WTC11 (cell line): ENCODE data around the gene CENPF. TPM values are rescaled to one million over a fixed set of nuclear protein-coding genes. Genes with fewer than 3 reads are reported as not detected.

Source experiments
- ATAC-seq: fragments of 200-7000 bp; cut with Tn5 transposase; 2 replicates; pipeline ENCODE4 v1.10.0; 2021; ENCODE audit warnings: mild to moderate bottlenecking, moderate library complexity
- CTCF ChIA-PET: fragments of 300-600 bp; sonication (Branson Sonifier 250); formaldehyde crosslinking; loops from one replicate; lab custom pipeline; 2021; ENCODE audit warnings: antibody characterized with exemption; lab: Charles Lee
- POLR2A ChIA-PET: fragments of 350-600 bp; sonication (Branson Sonifier 250); formaldehyde crosslinking; loops from one replicate; lab custom pipeline; 2021; ENCODE audit warnings: antibody characterized with exemption; lab: Charles Lee
- DNase-seq: peaks from one replicate; pipeline ENCODE4 v3.0.0; 2021; ENCODE audit warnings: low spot score
- H3K27ac Mint-ChIP-seq: 2 replicates; pipeline ENCODE4 v1.8.0; 2021; ENCODE audit warnings: mixed read lengths
- H3K27me3 Mint-ChIP-seq: 2 replicates; pipeline ENCODE4 v1.8.0; 2021; ENCODE audit warnings: low read depth, mild to moderate bottlenecking, moderate library complexity, mixed read lengths
- H3K36me3 Mint-ChIP-seq: 2 replicates; pipeline ENCODE4 v1.8.0; 2021; ENCODE audit warnings: mixed read lengths
- H3K4me1 Mint-ChIP-seq: 2 replicates; pipeline ENCODE4 v1.8.0; 2022; ENCODE audit warnings: mixed read lengths
- H3K4me3 Mint-ChIP-seq: 2 replicates; pipeline ENCODE4 v1.8.0; 2021; ENCODE audit warnings: mild to moderate bottlenecking, moderate library complexity, mixed read lengths
- H3K9me3 Mint-ChIP-seq: 2 replicates; pipeline ENCODE4 v1.8.0; 2021; ENCODE audit warnings: mixed read lengths
- CREM ChIP-seq: sonication (generic); formaldehyde crosslinking; IDR thresholded peaks from 2 replicates; pipeline ENCODE4 v1.8.1; 2022; ENCODE audit warnings: mild to moderate bottlenecking, missing genetic modification reagents, moderate library complexity
- FOXP1 ChIP-seq: sonication (generic); formaldehyde crosslinking; IDR thresholded peaks from 2 replicates; pipeline ENCODE4 v1.8.0; 2022; ENCODE audit warnings: missing genetic modification reagents, mild to moderate bottlenecking, moderate library complexity, borderline replicate concordance
- GABPB1 ChIP-seq: sonication (generic); formaldehyde crosslinking; IDR thresholded peaks from 2 replicates; pipeline ENCODE4 v1.8.1; 2023; ENCODE audit warnings: mild to moderate bottlenecking, missing genetic modification reagents
- GRHL2 ChIP-seq: fragments of 250-450 bp; sonication (Bioruptor Pico); IDR thresholded peaks from 2 replicates; pipeline ENCODE4 v1.8.0; 2022; ENCODE audit warnings: mild to moderate bottlenecking, moderate library complexity; ENCODE audit not compliant: insufficient replicate concordance, severe bottlenecking
- HMGA2 ChIP-seq: fragments of 250-450 bp; sonication (Bioruptor Pico); IDR thresholded peaks from 2 replicates; pipeline ENCODE4 v1.4.0; 2021; ENCODE audit warnings: mild to moderate bottlenecking, moderate library complexity
- NR2C2 ChIP-seq: sonication (generic); formaldehyde crosslinking; IDR thresholded peaks from 2 replicates; pipeline ENCODE4 v1.8.0; 2022; ENCODE audit warnings: mild to moderate bottlenecking, missing genetic modification reagents
- NR3C1 ChIP-seq: sonication (generic); formaldehyde crosslinking; conservative IDR thresholded peaks from 2 replicates; pipeline ENCODE4 v1.8.1; 2023; ENCODE audit warnings: low read depth, mild to moderate bottlenecking, missing genetic modification reagents
- OVOL2 ChIP-seq: fragments of 250-450 bp; sonication (Bioruptor Pico); IDR thresholded peaks from 2 replicates; pipeline ENCODE4 v1.9.0; 2021; ENCODE audit warnings: mild to moderate bottlenecking, borderline replicate concordance
- RELA ChIP-seq: sonication (generic); formaldehyde crosslinking; IDR thresholded peaks from 2 replicates; pipeline ENCODE4 v1.8.1; 2022; ENCODE audit warnings: missing genetic modification reagents, mild to moderate bottlenecking, borderline replicate concordance
- SMAD3 ChIP-seq: sonication (generic); formaldehyde crosslinking; IDR thresholded peaks from 2 replicates; pipeline ENCODE4 v1.8.0; 2022; ENCODE audit warnings: missing genetic modification reagents, mild to moderate bottlenecking, borderline replicate concordance
- ZBTB21 ChIP-seq: sonication (generic); formaldehyde crosslinking; IDR thresholded peaks from 2 replicates; pipeline ENCODE4 v1.8.1; 2023; ENCODE audit warnings: mild to moderate bottlenecking, missing genetic modification reagents, borderline replicate concordance
- ZNF138 ChIP-seq: sonication (generic); formaldehyde crosslinking; conservative IDR thresholded peaks from 2 replicates; pipeline ENCODE4 v1.8.1; 2022; ENCODE audit warnings: mild to moderate bottlenecking, moderate library complexity, missing genetic modification reagents
- ZNF317 ChIP-seq: sonication (generic); formaldehyde crosslinking; IDR thresholded peaks from 2 replicates; pipeline ENCODE4 v1.8.1; 2023; ENCODE audit warnings: low read depth, mild to moderate bottlenecking, moderate library complexity, missing genetic modification reagents, borderline replicate concordance
- ZNF396 ChIP-seq: fragments of 250-450 bp; sonication (Bioruptor Pico); IDR thresholded peaks from 2 replicates; pipeline ENCODE4 v1.8.0; 2021; ENCODE audit warnings: mild to moderate bottlenecking, moderate library complexity, borderline replicate concordance
- total RNA-seq: library from RNA; stranded (reverse); gene quantifications from 3 replicates; pipeline ENCODE4 v1.2.3, GENCODE V29; 2021
- TF ChIP-seq, protein P1 (sequence below): sonication (generic); formaldehyde crosslinking; IDR thresholded peaks from 2 replicates; pipeline ENCODE4 v1.8.0; 2022; ENCODE audit warnings: missing genetic modification reagents
- TF ChIP-seq, protein P2 (sequence below): sonication (generic); formaldehyde crosslinking; IDR thresholded peaks from 2 replicates; pipeline ENCODE4 v1.8.1; 2023; ENCODE audit warnings: mild to moderate bottlenecking, moderate library complexity, missing genetic modification reagents
- TF ChIP-seq, protein P3 (sequence below): sonication (generic); formaldehyde crosslinking; IDR thresholded peaks from 2 replicates; pipeline ENCODE4 v1.8.1; 2023; ENCODE audit warnings: mild to moderate bottlenecking, missing genetic modification reagents
- TF ChIP-seq, protein P4 (sequence below): fragments of 250-450 bp; sonication (Bioruptor Pico); IDR thresholded peaks from 2 replicates; pipeline ENCODE4 v1.9.0; 2021; ENCODE audit warnings: mild to moderate bottlenecking
- TF ChIP-seq, protein P5 (sequence below): sonication (generic); formaldehyde crosslinking; IDR thresholded peaks from 2 replicates; pipeline ENCODE4 v1.8.1; 2022; ENCODE audit warnings: mild to moderate bottlenecking, moderate library complexity, missing genetic modification reagents
- TF ChIP-seq, protein P6 (sequence below): fragments of 250-450 bp; sonication (Bioruptor Pico); IDR thresholded peaks from 2 replicates; pipeline ENCODE4 v2.1.2; 2022; ENCODE audit warnings: mild to moderate bottlenecking, moderate library complexity

Gene CENPF
- total RNA-seq, 1 experiment from 2014 or later: 166 TPM

DNA sequence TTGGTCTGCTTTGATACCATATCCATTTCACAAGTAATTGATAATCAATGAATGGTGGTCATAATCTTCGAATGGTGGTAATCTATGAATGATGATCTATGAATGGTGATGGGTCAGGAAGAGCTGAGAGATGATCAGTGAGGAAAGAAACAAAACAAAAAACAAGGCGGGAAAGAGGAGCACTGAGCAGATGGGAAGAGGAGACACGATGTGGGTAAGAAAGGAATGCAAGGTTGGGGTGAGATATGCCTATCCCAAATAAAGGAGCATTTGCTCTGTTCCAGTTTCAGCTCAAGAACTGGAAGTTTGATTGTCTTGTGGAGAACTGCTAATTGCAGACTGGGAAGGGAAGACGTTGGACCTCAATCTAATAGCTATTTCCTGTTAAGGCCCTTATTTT, 73.8 kb downstream of the CENPF start (continued):
- TF ChIP-seq, protein P1, sequence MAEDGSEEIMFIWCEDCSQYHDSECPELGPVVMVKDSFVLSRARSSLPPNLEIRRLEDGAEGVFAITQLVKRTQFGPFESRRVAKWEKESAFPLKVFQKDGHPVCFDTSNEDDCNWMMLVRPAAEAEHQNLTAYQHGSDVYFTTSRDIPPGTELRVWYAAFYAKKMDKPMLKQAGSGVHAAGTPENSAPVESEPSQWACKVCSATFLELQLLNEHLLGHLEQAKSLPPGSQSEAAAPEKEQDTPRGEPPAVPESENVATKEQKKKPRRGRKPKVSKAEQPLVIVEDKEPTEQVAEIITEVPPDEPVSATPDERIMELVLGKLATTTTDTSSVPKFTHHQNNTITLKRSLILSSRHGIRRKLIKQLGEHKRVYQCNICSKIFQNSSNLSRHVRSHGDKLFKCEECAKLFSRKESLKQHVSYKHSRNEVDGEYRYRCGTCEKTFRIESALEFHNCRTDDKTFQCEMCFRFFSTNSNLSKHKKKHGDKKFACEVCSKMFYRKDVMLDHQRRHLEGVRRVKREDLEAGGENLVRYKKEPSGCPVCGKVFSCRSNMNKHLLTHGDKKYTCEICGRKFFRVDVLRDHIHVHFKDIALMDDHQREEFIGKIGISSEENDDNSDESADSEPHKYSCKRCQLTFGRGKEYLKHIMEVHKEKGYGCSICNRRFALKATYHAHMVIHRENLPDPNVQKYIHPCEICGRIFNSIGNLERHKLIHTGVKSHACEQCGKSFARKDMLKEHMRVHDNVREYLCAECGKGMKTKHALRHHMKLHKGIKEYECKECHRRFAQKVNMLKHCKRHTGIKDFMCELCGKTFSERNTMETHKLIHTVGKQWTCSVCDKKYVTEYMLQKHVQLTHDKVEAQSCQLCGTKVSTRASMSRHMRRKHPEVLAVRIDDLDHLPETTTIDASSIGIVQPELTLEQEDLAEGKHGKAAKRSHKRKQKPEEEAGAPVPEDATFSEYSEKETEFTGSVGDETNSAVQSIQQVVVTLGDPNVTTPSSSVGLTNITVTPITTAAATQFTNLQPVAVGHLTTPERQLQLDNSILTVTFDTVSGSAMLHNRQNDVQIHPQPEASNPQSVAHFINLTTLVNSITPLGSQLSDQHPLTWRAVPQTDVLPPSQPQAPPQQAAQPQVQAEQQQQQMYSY (CRISPR knock-in tag): no peak
- TF ChIP-seq ZNF396 (CRISPR knock-in tag) (no peak), NR3C1 (no peak)

DNA sequence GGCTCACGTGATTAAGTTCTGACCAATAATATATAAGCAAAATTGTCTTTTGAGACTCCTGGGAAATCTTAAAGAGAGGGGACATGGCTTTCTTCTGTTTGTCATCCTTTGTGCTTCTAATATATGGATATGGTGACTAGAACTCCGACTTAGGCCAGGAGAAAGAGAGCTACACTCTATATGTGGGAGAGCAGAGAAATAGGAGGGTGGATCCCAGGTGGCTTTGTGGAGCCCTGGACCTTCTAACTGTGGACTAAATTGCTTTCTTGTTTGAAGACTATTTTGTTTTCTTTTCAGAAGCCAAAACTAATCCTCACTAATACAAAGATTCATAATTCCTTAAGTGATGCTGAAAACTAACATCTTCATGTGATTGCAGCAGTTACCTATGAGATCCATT, 75.0 kb downstream of the CENPF start:
- ATAC-seq (no peak), DNase-seq (no peak)
- H3K9me3 Mint-ChIP-seq: peaks cover 15% of the 10 kb centered on the region
- no peak overlapping the region for H3K27ac Mint-ChIP-seq
- no peaks in the 10 kb centered on the region for H3K27me3 Mint-ChIP-seq
- ChIA-PET CTCF (no interaction called here), POLR2A (no interaction called here)
- peaks cover 14% of the 10 kb centered on the region for H3K36me3 Mint-ChIP-seq
- no peak for TF ChIP-seq GABPB1 (CRISPR knock-in tag)
- TF ChIP-seq OVOL2: no peak
- TF ChIP-seq CREM (CRISPR knock-in tag): no peak
- TF ChIP-seq, protein P1 (CRISPR knock-in tag): no peak
- TF ChIP-seq HMGA2 (CRISPR knock-in tag): no peak
- no peak for TF ChIP-seq RELA
- TF ChIP-seq, protein P2, sequence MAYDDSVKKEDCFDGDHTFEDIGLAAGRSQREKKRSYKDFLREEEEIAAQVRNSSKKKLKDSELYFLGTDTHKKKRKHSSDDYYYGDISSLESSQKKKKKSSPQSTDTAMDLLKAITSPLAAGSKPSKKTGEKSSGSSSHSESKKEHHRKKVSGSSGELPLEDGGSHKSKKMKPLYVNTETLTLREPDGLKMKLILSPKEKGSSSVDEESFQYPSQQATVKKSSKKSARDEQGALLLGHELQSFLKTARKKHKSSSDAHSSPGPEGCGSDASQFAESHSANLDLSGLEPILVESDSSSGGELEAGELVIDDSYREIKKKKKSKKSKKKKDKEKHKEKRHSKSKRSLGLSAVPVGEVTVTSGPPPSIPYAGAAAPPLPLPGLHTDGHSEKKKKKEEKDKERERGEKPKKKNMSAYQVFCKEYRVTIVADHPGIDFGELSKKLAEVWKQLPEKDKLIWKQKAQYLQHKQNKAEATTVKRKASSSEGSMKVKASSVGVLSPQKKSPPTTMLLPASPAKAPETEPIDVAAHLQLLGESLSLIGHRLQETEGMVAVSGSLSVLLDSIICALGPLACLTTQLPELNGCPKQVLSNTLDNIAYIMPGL: no peak
- no peak for TF ChIP-seq ZNF317
- TF ChIP-seq, protein P3, sequence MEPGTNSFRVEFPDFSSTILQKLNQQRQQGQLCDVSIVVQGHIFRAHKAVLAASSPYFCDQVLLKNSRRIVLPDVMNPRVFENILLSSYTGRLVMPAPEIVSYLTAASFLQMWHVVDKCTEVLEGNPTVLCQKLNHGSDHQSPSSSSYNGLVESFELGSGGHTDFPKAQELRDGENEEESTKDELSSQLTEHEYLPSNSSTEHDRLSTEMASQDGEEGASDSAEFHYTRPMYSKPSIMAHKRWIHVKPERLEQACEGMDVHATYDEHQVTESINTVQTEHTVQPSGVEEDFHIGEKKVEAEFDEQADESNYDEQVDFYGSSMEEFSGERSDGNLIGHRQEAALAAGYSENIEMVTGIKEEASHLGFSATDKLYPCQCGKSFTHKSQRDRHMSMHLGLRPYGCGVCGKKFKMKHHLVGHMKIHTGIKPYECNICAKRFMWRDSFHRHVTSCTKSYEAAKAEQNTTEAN (CRISPR knock-in tag): no peak
- TF ChIP-seq, protein P4, sequence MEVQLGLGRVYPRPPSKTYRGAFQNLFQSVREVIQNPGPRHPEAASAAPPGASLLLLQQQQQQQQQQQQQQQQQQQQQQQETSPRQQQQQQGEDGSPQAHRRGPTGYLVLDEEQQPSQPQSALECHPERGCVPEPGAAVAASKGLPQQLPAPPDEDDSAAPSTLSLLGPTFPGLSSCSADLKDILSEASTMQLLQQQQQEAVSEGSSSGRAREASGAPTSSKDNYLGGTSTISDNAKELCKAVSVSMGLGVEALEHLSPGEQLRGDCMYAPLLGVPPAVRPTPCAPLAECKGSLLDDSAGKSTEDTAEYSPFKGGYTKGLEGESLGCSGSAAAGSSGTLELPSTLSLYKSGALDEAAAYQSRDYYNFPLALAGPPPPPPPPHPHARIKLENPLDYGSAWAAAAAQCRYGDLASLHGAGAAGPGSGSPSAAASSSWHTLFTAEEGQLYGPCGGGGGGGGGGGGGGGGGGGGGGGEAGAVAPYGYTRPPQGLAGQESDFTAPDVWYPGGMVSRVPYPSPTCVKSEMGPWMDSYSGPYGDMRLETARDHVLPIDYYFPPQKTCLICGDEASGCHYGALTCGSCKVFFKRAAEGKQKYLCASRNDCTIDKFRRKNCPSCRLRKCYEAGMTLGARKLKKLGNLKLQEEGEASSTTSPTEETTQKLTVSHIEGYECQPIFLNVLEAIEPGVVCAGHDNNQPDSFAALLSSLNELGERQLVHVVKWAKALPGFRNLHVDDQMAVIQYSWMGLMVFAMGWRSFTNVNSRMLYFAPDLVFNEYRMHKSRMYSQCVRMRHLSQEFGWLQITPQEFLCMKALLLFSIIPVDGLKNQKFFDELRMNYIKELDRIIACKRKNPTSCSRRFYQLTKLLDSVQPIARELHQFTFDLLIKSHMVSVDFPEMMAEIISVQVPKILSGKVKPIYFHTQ (CRISPR knock-in tag): no peak
- no peak for TF ChIP-seq NR2C2 (CRISPR knock-in tag)
- TF ChIP-seq GRHL2 (CRISPR knock-in tag): no peak
- no peak for TF ChIP-seq SMAD3 (CRISPR knock-in tag)
- no peak for TF ChIP-seq FOXP1 (CRISPR knock-in tag)
- TF ChIP-seq, protein P5, sequence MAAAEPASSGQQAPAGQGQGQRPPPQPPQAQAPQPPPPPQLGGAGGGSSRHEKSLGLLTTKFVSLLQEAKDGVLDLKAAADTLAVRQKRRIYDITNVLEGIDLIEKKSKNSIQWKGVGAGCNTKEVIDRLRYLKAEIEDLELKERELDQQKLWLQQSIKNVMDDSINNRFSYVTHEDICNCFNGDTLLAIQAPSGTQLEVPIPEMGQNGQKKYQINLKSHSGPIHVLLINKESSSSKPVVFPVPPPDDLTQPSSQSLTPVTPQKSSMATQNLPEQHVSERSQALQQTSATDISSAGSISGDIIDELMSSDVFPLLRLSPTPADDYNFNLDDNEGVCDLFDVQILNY (CRISPR knock-in tag): no peak
- no peak for TF ChIP-seq ZBTB21 (CRISPR knock-in tag)
- TF ChIP-seq, protein P6, sequence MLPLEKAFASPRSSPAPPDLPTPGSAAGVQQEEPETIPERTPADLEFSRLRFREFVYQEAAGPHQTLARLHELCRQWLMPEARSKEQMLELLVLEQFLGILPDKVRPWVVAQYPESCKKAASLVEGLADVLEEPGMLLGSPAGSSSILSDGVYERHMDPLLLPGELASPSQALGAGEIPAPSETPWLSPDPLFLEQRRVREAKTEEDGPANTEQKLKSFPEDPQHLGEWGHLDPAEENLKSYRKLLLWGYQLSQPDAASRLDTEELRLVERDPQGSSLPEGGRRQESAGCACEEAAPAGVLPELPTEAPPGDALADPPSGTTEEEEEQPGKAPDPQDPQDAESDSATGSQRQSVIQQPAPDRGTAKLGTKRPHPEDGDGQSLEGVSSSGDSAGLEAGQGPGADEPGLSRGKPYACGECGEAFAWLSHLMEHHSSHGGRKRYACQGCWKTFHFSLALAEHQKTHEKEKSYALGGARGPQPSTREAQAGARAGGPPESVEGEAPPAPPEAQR (CRISPR knock-in tag): no peak
- no peak for TF ChIP-seq ZNF138
- H3K4me1 Mint-ChIP-seq: no peaks in the 10 kb centered on the region; the same call in 1 of the 2 replicates
- H3K4me3 Mint-ChIP-seq: no peak overlapping the region
